Daoy (cell line): ENCODE data around the gene ADAMTS2. TPM values are rescaled to one million over a fixed set of nuclear protein-coding genes. Genes with fewer than 3 reads are reported as not detected.
"Not testable (repeated sequence)": the region's sequence is repeated elsewhere in the genome, so short reads cannot be mapped to it uniquely, and the experiment has no call there.

Experiments used
- DNase-seq: peaks from one replicate; pipeline ENCODE4 v3.0.0-alpha.2; 2015; ENCODE audit warnings: low read depth
- total RNA-seq: library from RNA; depleted of rRNA; stranded (reverse); fragments of >200 nt; shearing (Covaris generic); gene quantifications from 2 replicates; pipeline ENCODE4 v1.2.3, GENCODE V29; 2014

The ADAMTS2 gene
- total RNA-seq, 1 experiment from 2014 or later: 0.46 TPM

- DNase-seq: no peak
These were observed 127.9 kb downstream of the ADAMTS2 start for GRCh38 chr5:179217356-179217755.

DNA sequence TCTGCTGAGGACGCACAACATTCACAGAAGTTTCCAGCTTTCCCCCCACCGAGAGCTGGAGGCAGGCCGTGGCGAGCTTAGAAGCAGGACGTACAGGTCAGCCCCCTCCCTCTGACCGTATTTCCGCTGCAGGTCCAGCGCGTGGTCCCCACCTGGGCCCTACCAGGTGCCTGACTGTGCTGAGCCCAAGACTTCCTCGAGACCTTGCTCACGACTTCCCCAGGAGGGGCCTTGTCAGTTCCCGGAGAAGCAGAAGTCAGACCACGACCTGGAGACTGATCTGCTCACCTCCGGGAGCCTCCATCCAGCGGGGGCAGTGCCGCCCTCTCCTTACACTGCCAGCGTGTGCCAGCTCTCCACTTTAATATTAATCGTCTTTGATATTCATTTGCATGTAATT is 128.9 kb downstream of the ADAMTS2 start:
- not testable (repeated sequence) for DNase-seq

DNA sequence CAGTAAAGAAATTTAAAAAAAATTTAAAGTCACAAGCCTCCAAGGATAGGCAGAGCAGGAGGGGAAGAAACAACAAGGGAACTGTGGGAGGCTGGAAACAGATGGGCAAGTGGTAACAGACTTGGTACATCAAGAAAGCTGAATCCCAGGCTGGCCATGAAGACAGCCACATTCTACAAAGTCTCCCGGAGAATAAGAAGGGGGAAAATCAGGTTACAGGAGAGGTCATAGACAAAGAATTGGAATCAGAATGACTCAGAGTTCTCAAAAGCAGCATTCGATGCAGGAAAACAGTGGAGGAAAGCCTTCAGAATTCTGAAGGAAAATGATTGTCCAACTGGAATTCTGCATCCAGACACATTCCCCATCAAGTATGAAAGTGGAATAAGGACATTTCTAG is 129.7 kb downstream of the ADAMTS2 start:
- no peak for DNase-seq

DNA sequence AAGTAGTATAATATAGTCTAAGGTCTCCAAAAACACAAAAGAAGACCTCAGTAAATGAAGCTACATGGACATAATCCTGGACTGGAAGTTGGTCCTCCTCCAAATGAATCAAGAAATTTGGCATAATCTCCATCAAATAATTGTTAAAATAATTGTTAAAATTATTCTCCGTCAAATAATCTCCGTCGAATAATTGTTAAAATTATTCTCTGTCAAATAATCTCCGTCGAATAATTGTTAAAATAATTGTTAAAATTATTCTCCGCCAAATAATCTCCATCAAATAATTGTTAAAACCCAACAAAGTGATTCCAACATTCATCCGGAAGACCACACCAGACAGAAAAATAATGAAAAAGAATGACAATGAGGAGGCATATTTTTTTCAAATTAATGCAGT is 130.6 kb downstream of the ADAMTS2 start:
- no peak for DNase-seq

DNA sequence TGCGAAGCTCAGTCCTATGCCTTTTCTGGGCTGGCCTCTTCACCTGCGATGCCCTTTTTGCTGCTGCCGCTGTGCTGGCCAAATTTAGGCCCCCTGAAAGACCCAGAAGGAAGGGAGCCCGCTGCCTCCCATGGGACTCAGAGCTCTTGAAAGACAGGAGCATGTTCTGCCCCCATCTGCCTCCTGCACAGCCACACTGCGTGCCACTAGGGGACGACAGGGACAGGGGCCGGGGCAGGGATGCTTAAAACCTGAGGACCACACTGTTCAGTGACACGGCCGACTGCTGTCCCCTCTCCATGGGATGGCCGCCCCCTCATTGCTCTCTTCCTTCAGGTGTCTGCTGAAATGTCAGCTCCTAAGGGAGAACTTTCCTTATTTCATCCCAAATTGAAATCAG is 132.4 kb downstream of the ADAMTS2 start:
- DNase-seq: no peak

- no peak for DNase-seq
These were observed 133.6 kb downstream of the ADAMTS2 start for GRCh38 chr5:179211631-179212030.

DNA sequence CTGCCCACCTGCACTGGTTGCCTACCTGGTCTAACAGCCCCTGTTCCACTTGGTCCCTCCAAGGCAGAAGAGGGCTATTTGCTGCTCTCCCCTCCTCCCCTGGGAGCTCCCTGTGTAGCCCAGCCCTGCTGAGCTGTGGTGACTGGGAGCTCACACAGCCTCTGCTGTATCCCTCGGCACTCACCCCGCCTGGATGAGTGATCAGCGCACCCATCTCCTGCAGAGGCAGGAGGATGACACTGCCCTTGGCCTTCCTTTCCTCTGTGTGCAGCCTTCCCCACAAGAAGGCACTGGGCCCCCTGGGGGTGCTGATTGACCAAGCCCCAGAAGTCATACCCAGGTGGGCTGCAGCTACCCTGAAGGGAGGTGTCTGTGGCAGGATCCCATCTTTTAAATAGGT is 134.2 kb downstream of the ADAMTS2 start:
- no peak for DNase-seq

- DNase-seq: no peak
These were observed 134.8 kb downstream of the ADAMTS2 start for GRCh38 chr5:179210478-179210877.

DNA sequence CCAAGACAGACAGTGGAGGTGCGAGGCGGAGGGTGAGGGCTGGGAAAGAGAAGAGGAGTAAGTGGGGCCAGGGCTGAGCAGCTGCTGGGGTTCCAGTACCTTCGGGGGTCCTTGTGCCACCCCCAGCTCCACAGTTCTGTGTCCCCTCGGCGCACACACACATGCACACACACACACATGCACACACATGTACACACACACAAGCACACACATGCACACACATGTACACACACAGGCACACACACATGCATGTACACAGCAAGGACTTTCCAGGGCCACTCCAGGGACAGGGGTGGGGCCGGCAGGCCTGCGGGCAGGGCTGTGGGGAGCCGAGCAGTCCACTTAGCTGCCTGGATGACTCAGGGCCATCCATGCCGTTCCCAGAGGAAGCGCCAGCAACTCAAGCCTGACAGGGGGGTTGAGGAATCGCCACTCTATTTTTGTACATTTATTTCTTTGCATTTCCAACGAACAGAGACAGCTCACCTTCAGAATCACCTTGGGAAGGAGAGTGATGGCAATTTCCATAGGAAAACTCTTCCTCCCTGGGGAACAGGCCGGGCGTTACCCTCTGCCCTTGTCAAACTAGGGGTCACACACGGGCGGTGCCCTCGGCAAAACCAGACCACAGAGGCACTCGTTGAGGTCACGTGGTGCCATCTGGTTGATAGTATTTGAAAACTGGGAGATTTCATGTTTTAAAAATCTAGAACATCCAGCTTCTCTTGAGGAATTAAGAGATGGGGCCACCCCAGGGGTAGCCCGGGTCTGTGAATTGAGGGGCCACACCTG is 135.7 kb downstream of the ADAMTS2 start:
- DNase-seq: peak; percentile 35

DNA sequence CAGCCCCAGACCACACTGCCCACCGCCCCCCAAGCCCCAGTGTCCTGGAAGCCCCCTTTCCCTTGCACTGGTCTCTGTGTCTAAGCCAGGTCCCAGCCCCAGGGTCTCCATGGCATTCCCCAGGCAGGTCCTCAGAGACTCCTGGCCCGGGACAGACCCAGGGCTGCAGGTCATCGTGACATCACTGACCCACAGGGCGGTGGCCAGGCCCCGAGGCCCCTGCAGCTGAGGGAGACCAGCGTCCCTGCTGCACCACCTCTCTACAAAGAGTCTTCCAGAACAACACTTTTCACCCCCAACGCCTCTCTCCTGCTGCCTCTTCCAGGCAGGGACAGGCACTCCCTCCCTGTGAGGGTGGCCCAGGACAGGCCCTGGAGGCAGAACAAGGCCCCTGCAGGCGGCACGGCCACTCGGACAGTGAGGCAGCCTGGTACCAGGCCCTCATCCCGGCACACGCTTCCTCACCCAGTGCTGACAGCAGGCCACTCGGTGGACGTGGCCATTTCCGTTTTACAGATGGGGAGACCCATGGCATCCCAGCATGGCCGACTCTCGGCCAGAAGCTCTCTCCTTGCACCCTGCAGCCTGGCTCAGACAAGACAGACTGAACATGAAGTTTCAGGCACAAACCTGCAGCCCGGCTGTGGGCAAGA is 136.4 kb downstream of the ADAMTS2 start:
- no peak for DNase-seq

DNA sequence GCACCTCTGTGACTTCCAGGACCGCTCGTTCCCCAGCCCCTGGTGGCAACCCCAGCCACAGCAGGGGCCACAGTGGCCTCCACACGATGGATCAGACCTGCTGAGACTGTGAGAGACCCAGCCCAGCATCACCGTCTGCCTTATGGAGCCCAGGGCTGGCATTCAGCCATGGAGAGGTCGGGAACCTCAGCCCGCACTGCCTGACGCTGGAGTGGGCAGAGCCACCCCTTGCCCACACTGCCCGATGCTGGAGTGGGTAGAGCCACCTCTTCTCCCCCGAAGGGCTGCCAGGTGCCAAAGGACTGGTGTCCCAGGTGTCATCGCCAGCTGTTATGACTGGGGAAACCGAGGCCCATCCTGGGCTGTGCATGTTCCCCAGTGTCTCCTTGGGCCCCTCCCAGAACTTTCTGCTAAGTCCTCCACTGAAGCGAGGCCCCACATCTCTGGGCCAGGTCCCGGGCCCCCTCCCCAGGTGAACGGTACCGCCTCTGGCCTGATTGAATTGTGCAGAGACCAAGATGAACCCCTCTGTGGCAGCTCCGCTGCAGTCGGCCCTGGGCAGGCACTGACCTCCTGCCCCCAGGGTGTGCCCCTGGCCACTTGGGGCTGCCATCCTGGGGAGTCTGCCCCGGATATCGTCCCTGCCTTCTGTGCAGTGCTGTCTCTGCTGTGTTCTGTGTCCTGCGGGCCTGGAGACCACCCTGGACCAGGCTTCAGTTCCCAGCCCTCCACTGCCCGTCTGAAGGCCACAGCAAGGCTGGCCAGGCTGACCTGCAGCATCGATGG is 137.1 kb downstream of the ADAMTS2 start:
- DNase-seq: no peak

DNA sequence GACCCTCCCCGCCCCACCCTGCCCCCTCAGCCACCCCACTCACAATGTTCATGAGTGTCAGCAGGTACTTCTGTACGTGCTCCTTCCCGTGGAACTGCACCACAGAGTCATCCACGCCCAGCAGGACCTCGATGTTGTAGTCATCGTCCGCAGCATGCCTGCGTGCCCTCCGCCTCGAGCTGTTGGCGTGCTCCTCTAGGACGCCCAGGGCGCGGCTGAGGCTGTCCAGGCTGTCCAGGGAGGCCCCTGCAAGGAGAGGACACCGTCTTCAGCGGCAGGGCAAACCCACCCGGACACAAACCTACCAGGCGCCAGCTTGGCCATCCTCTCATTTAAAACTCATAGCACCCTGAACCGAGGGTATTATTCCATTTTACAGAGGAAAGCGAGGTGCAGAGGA is 137.8 kb downstream of the ADAMTS2 start:
- DNase-seq: no peak

- DNase-seq: no peak
These were observed 138.9 kb downstream of the ADAMTS2 start for GRCh38 chr5:179206366-179206765.

GRCh38 chr5:179205277-179205676 is 140.0 kb downstream of the ADAMTS2 start:
- DNase-seq: no peak

GRCh38 chr5:179204572-179204971 is 140.7 kb downstream of the ADAMTS2 start:
- no peak for DNase-seq

- no peak for DNase-seq
These were observed 142.0 kb downstream of the ADAMTS2 start for GRCh38 chr5:179203248-179203647.

- no peak for DNase-seq
These were observed 143.3 kb downstream of the ADAMTS2 start for GRCh38 chr5:179201986-179202385.

GRCh38 chr5:179199246-179199645 is 146.0 kb downstream of the ADAMTS2 start:
- no peak for DNase-seq

GRCh38 chr5:179198825-179199224 is 146.4 kb downstream of the ADAMTS2 start:
- no peak for DNase-seq

GRCh38 chr5:179196405-179197079 is 148.7 kb downstream of the ADAMTS2 start:
- no peak for DNase-seq

- DNase-seq: no peak
These were observed 149.5 kb downstream of the ADAMTS2 start for GRCh38 chr5:179195561-179196404.
